Measurements from ENCODE around the gene PRKCB.
"Not testable (repeated sequence)": the region's sequence is repeated elsewhere in the genome, so short reads cannot be mapped to it uniquely, and the experiment has no call there.

Gene PRKCB

DNA sequence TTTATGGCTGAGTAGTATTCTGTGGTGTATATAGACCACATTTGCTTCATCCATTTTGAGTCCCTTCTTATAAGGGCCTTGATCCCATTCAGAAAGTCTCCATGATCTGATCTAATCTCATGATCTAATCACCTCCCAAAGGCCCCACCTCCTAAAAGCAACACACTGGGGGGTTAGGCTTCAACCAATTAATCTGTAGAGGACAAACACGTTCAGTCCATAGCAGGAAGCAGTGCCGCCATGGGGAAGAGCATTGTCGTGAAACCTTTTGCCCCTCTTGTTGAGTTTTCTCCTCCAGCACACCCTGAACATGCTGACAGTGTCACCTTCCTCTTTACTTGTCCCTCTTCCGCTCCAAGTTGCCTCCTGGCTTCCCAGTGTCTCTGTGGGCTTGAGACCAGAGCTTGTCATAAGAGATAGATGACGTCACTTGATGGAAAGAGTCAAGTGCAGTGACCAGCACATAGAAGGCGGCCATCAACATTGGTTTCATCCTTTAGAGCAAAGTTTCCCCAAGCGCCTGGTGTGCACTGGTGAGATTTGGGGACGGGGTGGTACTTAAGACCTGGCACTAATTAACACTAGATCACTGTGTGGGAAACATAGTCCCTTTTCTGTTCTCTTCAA, 74.1 kb downstream of the PRKCB start:
- no peak for DNase-seq (ENCODE audit: low read depth)
- TF ChIP-seq CTCF (IDR thresholded peaks at IDR 0.05; ENCODE audit: low read depth, low read length, missing control alignments), result no peak
- no peak overlapping the region for H3K4me3 ChIP-seq (ENCODE audit: low read depth, low read length)

DNA sequence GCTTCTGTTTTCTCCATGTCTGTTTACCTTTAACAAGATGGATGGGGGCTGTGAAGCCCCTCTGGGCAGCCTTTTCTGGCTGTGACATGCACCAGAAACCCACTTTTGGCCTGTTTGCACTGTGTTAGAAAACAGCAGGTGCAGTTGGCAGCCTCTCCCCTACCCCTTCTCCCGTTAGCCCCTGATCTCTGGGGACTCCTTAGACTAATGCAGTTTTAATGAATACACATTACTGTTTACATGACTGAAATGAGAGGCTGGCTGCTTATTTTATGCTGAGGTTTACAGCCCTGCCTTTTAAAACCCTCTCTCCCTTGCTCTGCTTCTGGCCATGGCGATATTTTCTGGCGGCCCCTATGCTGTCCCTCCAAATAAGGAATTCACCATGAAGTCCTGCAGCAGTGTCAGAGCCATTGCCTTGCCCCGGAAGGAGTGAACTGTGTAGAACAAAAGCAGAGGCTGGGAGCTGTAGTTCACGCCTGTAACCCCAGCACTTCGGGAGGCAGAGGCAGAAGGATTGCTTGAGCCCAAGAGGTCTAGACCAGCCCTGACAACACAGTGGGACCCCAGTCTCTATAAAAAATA, 79.3 kb downstream of the PRKCB start:
- no peak for DNase-seq (ENCODE audit: low read depth)
- no peak overlapping the region for H3K4me3 ChIP-seq (ENCODE audit: low read depth, low read length)
- no peak for TF ChIP-seq CTCF (IDR thresholded peaks at IDR 0.05; ENCODE audit: low read depth, low read length, missing control alignments)

- not testable (repeated sequence) for H3K4me3 ChIP-seq (ENCODE audit: low read depth, low read length)
Observed at GRCh38 chr16:23916552-23916951, 80.8 kb downstream of the PRKCB start.

DNA sequence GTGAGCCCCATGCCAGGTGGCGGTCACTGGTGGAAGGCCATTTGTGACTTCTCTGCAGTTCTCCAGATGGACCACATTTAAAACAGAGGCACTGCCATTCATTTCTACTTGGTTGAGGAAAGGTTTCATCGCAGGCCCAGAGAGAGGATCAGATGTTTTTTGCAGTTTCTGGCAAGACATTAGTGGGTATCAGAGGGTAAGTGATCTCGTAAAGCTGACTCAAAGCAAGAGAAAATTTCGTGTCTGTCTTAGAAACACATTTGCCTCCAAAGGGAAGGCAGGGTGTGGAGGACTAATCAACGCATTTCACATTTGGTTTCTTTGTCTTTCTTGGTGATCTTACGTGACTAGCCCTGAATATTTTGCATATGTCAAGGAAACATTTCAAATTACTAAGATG, 81.8 kb downstream of the PRKCB start:
- no peak for TF ChIP-seq CTCF (IDR thresholded peaks at IDR 0.05; ENCODE audit: low read depth, low read length, missing control alignments)
- no peak overlapping the region for H3K4me3 ChIP-seq (ENCODE audit: low read depth, low read length)
- DNase-seq (ENCODE audit: low read depth), result peak; percentile 55

More at GRCh38 chr16:23916552-23916951, 80.8 kb downstream of the PRKCB start:
- not testable (repeated sequence) for DNase-seq (ENCODE audit: low read depth)

DNA sequence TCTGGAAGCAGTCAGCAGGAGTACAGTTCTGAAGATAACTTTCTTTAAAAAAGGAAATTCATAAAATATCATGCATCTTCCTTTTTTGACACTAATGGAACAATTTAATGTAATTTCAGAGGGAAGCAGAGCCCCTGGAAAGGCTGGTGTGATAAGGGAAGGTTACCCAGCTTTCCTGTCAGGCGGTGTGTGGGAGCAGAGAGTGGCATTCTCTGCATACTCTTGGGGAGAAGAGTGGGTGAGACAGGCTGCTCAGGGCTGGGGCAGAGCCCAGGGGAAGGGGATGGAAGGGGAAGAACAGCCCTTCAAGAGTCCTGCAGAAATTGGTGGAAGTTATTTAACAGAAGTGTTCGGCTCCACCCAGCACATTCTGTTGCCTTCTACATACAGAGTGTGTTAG, 84.7 kb downstream of the PRKCB start:
- no peak for TF ChIP-seq CTCF (IDR thresholded peaks at IDR 0.05; ENCODE audit: low read depth, low read length, missing control alignments)
- DNase-seq (ENCODE audit: low read depth), result no peak
- H3K4me3 ChIP-seq (ENCODE audit: low read depth, low read length), result no peak overlapping the region

GRCh38 chr16:23920899-23921298, 85.1 kb downstream of the PRKCB start:
- no peak for TF ChIP-seq CTCF (IDR thresholded peaks at IDR 0.05; ENCODE audit: low read depth, low read length, missing control alignments)
- H3K4me3 ChIP-seq (ENCODE audit: low read depth, low read length), result no peak overlapping the region
- no peak for DNase-seq (ENCODE audit: low read depth)

GRCh38 chr16:23922406-23922805, 86.6 kb downstream of the PRKCB start:
- DNase-seq (ENCODE audit: low read depth), result no peak
- no peak for TF ChIP-seq CTCF (IDR thresholded peaks at IDR 0.05; ENCODE audit: low read depth, low read length, missing control alignments)

More at GRCh38 chr16:23922406-23922805, 86.6 kb downstream of the PRKCB start:
- no peak overlapping the region for H3K4me3 ChIP-seq (ENCODE audit: low read depth, low read length)

Data from GM12864 (cell line).